HUES6 (cell line): ENCODE results near the gene ANO4.
A peak's percentile ranks its signal among the peaks of the same experiment; 100 is the strongest.

ENCODE experiments used
- H3K27ac ChIP-seq: 2 replicates; pipeline ENCODE4 v1.7.0; 2013; ENCODE audit warnings: low read depth, mild to moderate bottlenecking, low read length, inconsistent platforms
- H3K27me3 ChIP-seq: 2 replicates; pipeline ENCODE4 v1.6.1; 2013; ENCODE audit warnings: low read length; ENCODE audit not compliant: control insufficient read depth, insufficient read depth
- H3K36me3 ChIP-seq: 2 replicates; pipeline ENCODE4 v1.6.1; 2013; ENCODE audit warnings: low read length; ENCODE audit not compliant: control insufficient read depth, insufficient read depth
- H3K4me1 ChIP-seq: 2 replicates; pipeline ENCODE4 v1.6.1; 2013; ENCODE audit warnings: low read length; ENCODE audit not compliant: control insufficient read depth, insufficient read depth
- H3K4me3 ChIP-seq: 2 replicates; pipeline ENCODE4 v1.5.1; 2013; ENCODE audit warnings: low read depth, low read length
- H3K9ac ChIP-seq: one replicate; pipeline ENCODE4 v1.6.1; 2013; ENCODE audit warnings: mild to moderate bottlenecking, low read length
- H3K9me3 ChIP-seq: 2 replicates; pipeline ENCODE4 v1.6.1; 2013; ENCODE audit warnings: low read depth, low read length; ENCODE audit not compliant: control insufficient read depth, insufficient read depth

ANO4 gene

GRCh38 chr12:100951756-100952155 is 157.2 kb downstream of the ANO4 start:
- no peak overlapping the region for H3K9ac ChIP-seq
- no peak overlapping the region for H3K4me3 ChIP-seq
- H3K27ac ChIP-seq: no peak overlapping the region
- H3K36me3 ChIP-seq: no peaks in the 10 kb centered on the region
- no peaks in the 10 kb centered on the region for H3K9me3 ChIP-seq
- no peaks in the 10 kb centered on the region for H3K27me3 ChIP-seq
- H3K4me1 ChIP-seq: peaks cover 45% of the 10 kb centered on the region

- no peaks in the 10 kb centered on the region for H3K36me3 ChIP-seq
- H3K27me3 ChIP-seq: no peaks in the 10 kb centered on the region
- peak overlapping the region; percentile 68; the same call in 1 of the 2 replicates for H3K27ac ChIP-seq
- no peak overlapping the region for H3K4me3 ChIP-seq
- no peaks in the 10 kb centered on the region for H3K9me3 ChIP-seq
- H3K4me1 ChIP-seq: peaks cover 45% of the 10 kb centered on the region
- no peak overlapping the region for H3K9ac ChIP-seq
These were observed 158.6 kb downstream of the ANO4 start for GRCh38 chr12:100953217-100953616.

GRCh38 chr12:100953677-100954076 is 159.1 kb downstream of the ANO4 start:
- Histone ChIP-seq H3K36me3 (no peaks in the 10 kb centered on the region), H3K4me1 (peaks cover 45% of the 10 kb centered on the region), H3K4me3 (no peak overlapping the region), H3K27ac (peak overlapping the region; percentile 68), H3K9ac (no peak overlapping the region), H3K27me3 (no peaks in the 10 kb centered on the region), H3K9me3 (no peaks in the 10 kb centered on the region)

DNA sequence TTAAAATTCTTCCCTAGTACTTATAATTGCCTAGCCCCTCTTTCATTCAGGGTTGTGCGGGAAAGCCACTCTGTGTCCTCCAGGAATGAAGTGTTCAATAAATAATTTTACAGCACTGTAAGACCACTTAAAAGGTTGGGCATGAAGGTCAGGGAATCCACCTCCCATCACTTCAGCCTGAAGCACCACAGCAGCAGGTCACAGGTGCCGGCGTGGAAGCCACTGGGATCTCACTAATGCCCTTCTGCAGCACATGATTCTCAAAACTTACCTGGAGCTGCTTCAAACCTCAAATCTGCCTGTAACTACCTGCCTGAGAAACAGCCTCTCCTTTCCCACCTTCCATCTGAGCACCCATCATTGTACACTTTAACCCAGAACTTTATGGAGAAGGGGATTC is 159.5 kb downstream of the ANO4 start:
- no peak overlapping the region for H3K9ac ChIP-seq
- no peaks in the 10 kb centered on the region for H3K27me3 ChIP-seq
- H3K4me3 ChIP-seq: no peak overlapping the region
- H3K4me1 ChIP-seq: peaks cover 45% of the 10 kb centered on the region
- H3K36me3 ChIP-seq: no peaks in the 10 kb centered on the region
- no peaks in the 10 kb centered on the region for H3K9me3 ChIP-seq
- peak overlapping the region; percentile 38 for H3K27ac ChIP-seq

DNA sequence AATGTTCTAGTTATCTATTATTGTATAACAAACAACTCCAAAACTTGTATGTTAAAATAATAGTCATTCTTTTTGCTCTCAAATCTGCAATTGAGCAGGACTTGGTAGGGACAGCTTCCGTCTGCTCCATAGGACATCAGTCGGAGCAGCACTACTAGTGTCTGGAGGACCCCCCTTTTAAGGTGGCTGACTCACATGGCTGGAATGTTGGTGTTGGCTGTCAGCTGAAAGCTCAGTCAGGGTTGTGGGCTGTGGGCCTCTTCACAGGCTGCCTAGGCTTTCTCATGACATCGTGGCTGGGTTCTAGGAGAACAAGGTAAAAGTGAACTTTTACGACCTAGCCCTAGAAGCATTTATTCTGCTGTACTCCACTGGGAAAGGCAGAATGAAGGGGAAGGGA is 160.6 kb downstream of the ANO4 start:
- Histone ChIP-seq H3K36me3 (no peaks in the 10 kb centered on the region), H3K9me3 (no peaks in the 10 kb centered on the region), H3K4me1 (peaks cover 40% of the 10 kb centered on the region), H3K9ac (peak overlapping the region; percentile 35), H3K27ac (peak overlapping the region; percentile 20; the same call in 1 of the 2 replicates), H3K4me3 (no peak overlapping the region), H3K27me3 (no peaks in the 10 kb centered on the region)

DNA sequence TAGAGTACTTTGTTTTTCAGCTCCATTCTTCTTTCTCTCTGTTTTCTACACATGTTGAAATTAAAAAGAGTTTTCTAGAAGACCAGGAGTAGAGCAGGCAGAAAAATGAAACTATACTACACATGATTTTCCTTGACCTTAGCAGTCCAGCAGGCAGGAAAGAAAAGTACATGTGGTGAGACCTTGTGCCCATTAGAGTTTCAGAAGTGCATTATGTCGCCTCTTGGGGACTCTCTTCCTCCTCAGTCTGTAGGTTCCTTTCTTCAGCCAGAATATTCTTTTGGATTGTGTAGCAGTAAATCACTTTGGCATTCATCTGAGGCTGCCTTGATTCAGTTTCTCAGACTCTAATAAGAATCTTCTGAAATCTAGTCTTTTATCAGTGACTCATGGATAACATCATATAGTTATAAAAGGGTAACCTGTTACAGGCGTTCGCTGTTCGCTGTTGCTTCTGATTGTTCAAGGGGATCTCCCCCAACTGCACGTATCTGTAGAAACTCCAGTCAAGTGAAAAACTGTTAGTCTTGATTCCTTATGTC is 161.8 kb downstream of the ANO4 start:
- no peaks in the 10 kb centered on the region for H3K36me3 ChIP-seq
- no peaks in the 10 kb centered on the region for H3K9me3 ChIP-seq
- H3K4me3 ChIP-seq: no peak overlapping the region
- H3K9ac ChIP-seq: no peak overlapping the region
- H3K27ac ChIP-seq: no peak overlapping the region
- no peaks in the 10 kb centered on the region for H3K27me3 ChIP-seq
- peaks cover 40% of the 10 kb centered on the region for H3K4me1 ChIP-seq

DNA sequence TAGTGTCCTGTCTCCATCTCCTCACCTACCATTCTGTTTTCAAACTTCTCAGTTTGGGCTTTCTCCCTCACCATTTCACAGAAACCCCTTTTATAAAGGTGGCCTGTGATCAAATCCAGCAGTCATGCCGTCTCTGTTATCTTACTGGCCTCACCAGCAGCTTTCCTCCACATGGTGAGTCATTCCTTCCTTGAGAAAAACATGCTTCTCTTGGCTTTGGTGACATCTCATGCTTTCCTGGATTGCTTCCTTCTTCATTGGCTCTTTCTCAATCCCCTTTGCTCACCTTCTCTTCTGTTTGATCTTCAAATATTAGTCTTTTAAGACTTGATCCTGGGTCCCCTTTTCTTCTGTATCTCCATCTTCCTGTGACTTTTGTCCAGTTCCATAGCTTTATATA is 164.9 kb downstream of the ANO4 start:
- Histone ChIP-seq H3K9me3 (no peaks in the 10 kb centered on the region), H3K4me1 (peaks cover 28% of the 10 kb centered on the region), H3K27me3 (no peaks in the 10 kb centered on the region), H3K9ac (no peak overlapping the region), H3K27ac (no peak overlapping the region), H3K36me3 (no peaks in the 10 kb centered on the region), H3K4me3 (no peak overlapping the region)

DNA sequence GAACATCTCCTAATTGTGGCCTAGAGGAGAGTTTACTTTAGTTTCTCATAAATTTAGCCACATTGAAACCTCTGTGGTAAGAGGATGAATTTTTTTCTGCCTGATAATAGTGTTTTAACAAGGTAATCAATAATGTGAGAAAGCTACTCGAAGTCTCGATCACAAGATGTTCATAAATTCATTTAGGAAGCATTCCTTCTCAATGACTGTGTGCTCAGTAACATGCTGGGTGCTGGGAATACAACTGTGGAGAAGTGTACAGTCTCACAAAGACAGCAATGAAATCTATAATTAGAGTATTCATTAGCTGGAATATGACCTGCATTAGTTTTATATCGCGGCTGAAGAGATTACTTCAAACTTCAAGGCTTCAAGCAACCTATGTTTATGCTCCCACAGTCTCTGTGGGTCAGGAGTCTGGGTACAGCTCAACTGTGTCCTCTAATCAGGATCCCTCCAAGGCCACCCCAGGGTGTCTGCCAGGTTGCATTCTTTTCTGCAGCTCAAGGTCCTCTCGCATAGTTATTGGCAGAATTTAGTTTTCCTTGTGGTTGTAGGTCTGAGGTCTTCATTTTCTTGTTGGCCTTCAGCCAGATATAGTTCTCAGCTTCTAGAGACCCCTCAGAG is 167.6 kb downstream of the ANO4 start:
- H3K36me3 ChIP-seq: no peaks in the 10 kb centered on the region
- no peaks in the 10 kb centered on the region for H3K27me3 ChIP-seq
- H3K4me1 ChIP-seq: peaks cover 18% of the 10 kb centered on the region
- no peak overlapping the region for H3K27ac ChIP-seq
- no peak overlapping the region for H3K9ac ChIP-seq
- H3K4me3 ChIP-seq: no peak overlapping the region
- H3K9me3 ChIP-seq: no peaks in the 10 kb centered on the region

GRCh38 chr12:100963381-100963780 is 168.8 kb downstream of the ANO4 start:
- Histone ChIP-seq H3K9ac (no peak overlapping the region), H3K4me1 (peaks cover 18% of the 10 kb centered on the region), H3K27ac (no peak overlapping the region), H3K36me3 (no peaks in the 10 kb centered on the region), H3K27me3 (no peaks in the 10 kb centered on the region), H3K4me3 (no peak overlapping the region), H3K9me3 (no peaks in the 10 kb centered on the region)

DNA sequence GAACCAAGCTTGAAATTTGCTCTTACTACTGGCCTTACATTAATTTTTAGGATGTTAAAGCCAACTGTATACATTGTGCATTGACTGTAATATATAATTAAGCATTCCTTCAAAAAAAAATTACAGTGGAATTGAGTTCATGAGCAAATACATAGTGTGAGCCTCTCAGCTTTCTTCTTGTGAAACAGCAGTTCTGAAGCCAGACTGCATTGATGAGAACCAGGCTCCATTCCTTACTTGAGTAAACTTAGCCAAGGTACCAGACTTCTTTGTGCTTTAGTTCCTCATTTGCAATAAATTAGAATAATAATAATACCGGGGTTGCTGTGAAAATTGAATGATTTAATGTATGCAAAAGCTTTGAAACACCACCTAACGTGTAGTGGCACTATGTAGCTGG is 169.5 kb downstream of the ANO4 start:
- Histone ChIP-seq H3K27me3 (no peaks in the 10 kb centered on the region), H3K36me3 (no peaks in the 10 kb centered on the region)

GRCh38 chr12:100967189-100967588 is 172.6 kb downstream of the ANO4 start:
- Histone ChIP-seq H3K9me3 (no peaks in the 10 kb centered on the region), H3K9ac (no peak overlapping the region), H3K36me3 (no peaks in the 10 kb centered on the region), H3K4me3 (no peak overlapping the region), H3K27me3 (no peaks in the 10 kb centered on the region), H3K27ac (no peak overlapping the region), H3K4me1 (peaks cover 30% of the 10 kb centered on the region)

More for the DNA sequence above, 169.5 kb downstream of the ANO4 start:
- no peak overlapping the region for H3K4me3 ChIP-seq
- H3K9me3 ChIP-seq: no peaks in the 10 kb centered on the region
- H3K9ac ChIP-seq: no peak overlapping the region
- H3K27ac ChIP-seq: no peak overlapping the region
- H3K4me1 ChIP-seq: peaks cover 18% of the 10 kb centered on the region
